ENCODE measurements around the gene RAB19.

Gene RAB19

GRCh38 chr7:140421521-140421920 lies 17.7 kb downstream of the RAB19 start:
- no peak overlapping the region for H3K27ac ChIP-seq
- TF ChIP-seq CTCF (conservative IDR thresholded peaks at IDR 0.05) = no peak

- H3K27ac ChIP-seq = no peak overlapping the region
- TF ChIP-seq CTCF (conservative IDR thresholded peaks at IDR 0.05) = no peak
These were observed 19.6 kb downstream of the RAB19 start for GRCh38 chr7:140423501-140423900.

GRCh38 chr7:140425718-140426117 lies 21.9 kb downstream of the RAB19 start:
- H3K27ac ChIP-seq = no peak overlapping the region
- TF ChIP-seq CTCF (conservative IDR thresholded peaks at IDR 0.05) = no peak

- no peak for TF ChIP-seq CTCF (conservative IDR thresholded peaks at IDR 0.05)
- H3K27ac ChIP-seq = no peak overlapping the region
These were observed 22.3 kb downstream of the RAB19 start for GRCh38 chr7:140426130-140426529.

GRCh38 chr7:140433396-140433795 lies 29.5 kb downstream of the RAB19 start:
- TF ChIP-seq CTCF (conservative IDR thresholded peaks at IDR 0.05) = no peak
- no peak overlapping the region for H3K27ac ChIP-seq

- no peak for TF ChIP-seq CTCF (conservative IDR thresholded peaks at IDR 0.05)
- H3K27ac ChIP-seq = no peak overlapping the region
These were observed 31.5 kb downstream of the RAB19 start for GRCh38 chr7:140435252-140435895.

GRCh38 chr7:140439359-140439758 lies 35.5 kb downstream of the RAB19 start:
- H3K27ac ChIP-seq = no peak overlapping the region
- TF ChIP-seq CTCF (conservative IDR thresholded peaks at IDR 0.05) = no peak
